Measurements from ENCODE around the gene PHIP. TPM values are rescaled to one million over a fixed set of nuclear protein-coding genes. Genes with fewer than 3 reads are reported as not detected.

Gene PHIP
- total and polyA plus RNA-seq, 2 donors (not counting 3 experiments of a cell fraction or from before 2014, with no cell fraction given) = 3.5 to 28.4 TPM

- no peaks in the 10 kb centered on the region for H3K9me1 ChIP-seq (replicated peaks; ENCODE audit: control insufficient read depth, extremely low read depth, insufficient read depth, low read length)
- no peak overlapping the region for H3K4me3 ChIP-seq (replicated peaks in 1 of 3; ENCODE audit: insufficient read depth in 1 of 3, low read depth in 1 of 3, low read length in 3 of 3)
- H3K27me3 ChIP-seq (ENCODE audit: control insufficient read depth in 2 of 2, insufficient read depth in 2 of 2, low read length in 2 of 2) = no peaks in the 10 kb centered on the region
- BruUV-seq (replicated peaks) = no TSS peak
- no peak overlapping the region for H3K4me2 ChIP-seq (ENCODE audit: insufficient read depth, low read length)
- TF ChIP-seq FOS (IDR thresholded peaks at IDR 0.05; ENCODE audit: borderline replicate concordance, insufficient read depth, low read length) = no peak
- no peak for TF ChIP-seq POLR2AphosphoS5 (IDR thresholded peaks at IDR 0.05; ENCODE audit: insufficient read depth, low read depth, low read length)
- no peak for TF ChIP-seq GATA2 (IDR thresholded peaks at IDR 0.05; ENCODE audit: insufficient read depth, insufficient read length, low read depth, low read length)
- TF ChIP-seq MAX (IDR thresholded peaks at IDR 0.05; ENCODE audit: insufficient read depth, insufficient read length) = no peak
- TF ChIP-seq, protein P1, sequence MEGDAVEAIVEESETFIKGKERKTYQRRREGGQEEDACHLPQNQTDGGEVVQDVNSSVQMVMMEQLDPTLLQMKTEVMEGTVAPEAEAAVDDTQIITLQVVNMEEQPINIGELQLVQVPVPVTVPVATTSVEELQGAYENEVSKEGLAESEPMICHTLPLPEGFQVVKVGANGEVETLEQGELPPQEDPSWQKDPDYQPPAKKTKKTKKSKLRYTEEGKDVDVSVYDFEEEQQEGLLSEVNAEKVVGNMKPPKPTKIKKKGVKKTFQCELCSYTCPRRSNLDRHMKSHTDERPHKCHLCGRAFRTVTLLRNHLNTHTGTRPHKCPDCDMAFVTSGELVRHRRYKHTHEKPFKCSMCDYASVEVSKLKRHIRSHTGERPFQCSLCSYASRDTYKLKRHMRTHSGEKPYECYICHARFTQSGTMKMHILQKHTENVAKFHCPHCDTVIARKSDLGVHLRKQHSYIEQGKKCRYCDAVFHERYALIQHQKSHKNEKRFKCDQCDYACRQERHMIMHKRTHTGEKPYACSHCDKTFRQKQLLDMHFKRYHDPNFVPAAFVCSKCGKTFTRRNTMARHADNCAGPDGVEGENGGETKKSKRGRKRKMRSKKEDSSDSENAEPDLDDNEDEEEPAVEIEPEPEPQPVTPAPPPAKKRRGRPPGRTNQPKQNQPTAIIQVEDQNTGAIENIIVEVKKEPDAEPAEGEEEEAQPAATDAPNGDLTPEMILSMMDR (IDR thresholded peaks at IDR 0.05; ENCODE audit: extremely low read depth in 1 of 2, insufficient read depth in 1 of 2, low read depth in 1 of 2, low read length in 2 of 2) = no peak
- TF ChIP-seq POLR2A (IDR thresholded peaks at IDR 0.05; ENCODE audit: low read depth, low read length) = no peak
- TF ChIP-seq MYC (IDR thresholded peaks at IDR 0.05; ENCODE audit: low read depth, low read length) = no peak
- no peak for TF ChIP-seq EZH2 (IDR thresholded peaks at IDR 0.05; ENCODE audit: borderline replicate concordance, low read depth, low read length, severe bottlenecking)
- no peak for TF ChIP-seq JUN (IDR thresholded peaks at IDR 0.05; ENCODE audit: borderline replicate concordance, insufficient read depth, insufficient read length, low read depth)
- intact Hi-C loops (cut with micrococcal nuclease) (no loop called here), dilution Hi-C loops (cut with MboI; ENCODE audit: extremely low pct_ligation_motif_present, low sequenced_read_pairs) (no loop called here)
- ChIA-PET CTCF (interaction anchor here (1.1 to 1.7 kb wide), 3 partner anchors 10 to 535 kb away, joined by 3 to 7 read pairs (median 4); no protein-coding TSS in a partner anchor), POLR2A (no interaction called here)
- no peaks in the 10 kb centered on the region for H3K9me3 ChIP-seq (replicated peaks; ENCODE audit: control insufficient read depth, insufficient read depth, low read length)
- no peak overlapping the region for H2AFZ ChIP-seq (ENCODE audit: low read depth, low read length)
- peaks cover 13% of the 10 kb centered on the region for H3K4me1 ChIP-seq (ENCODE audit: control insufficient read depth, extremely low read depth, insufficient read depth, low read length)
- no peaks in the 10 kb centered on the region for H4K20me1 ChIP-seq (replicated peaks; ENCODE audit: control insufficient read depth, extremely low read depth, insufficient read depth, low read length)
- no peak for DNase-seq (ENCODE audit: low read depth, low spot score)
- H3K27ac ChIP-seq (ENCODE audit: insufficient read depth, low read depth, low read length) = no peak overlapping the region
- H3K79me2 ChIP-seq (ENCODE audit: control insufficient read depth, insufficient read depth, low read length) = no peaks in the 10 kb centered on the region
- FAIRE-seq = no peak
- H3K9ac ChIP-seq (replicated peaks; ENCODE audit: extremely low read depth, insufficient read depth, low read length) = no peak overlapping the region
- peaks cover 0 to 3% of the 10 kb centered on the region in 2 experiments for H3K36me3 ChIP-seq (ENCODE audit: control insufficient read depth in 2 of 2, extremely low read depth in 1 of 2, insufficient read depth in 2 of 2, low read length in 2 of 2)
Measured at GRCh38 chr6:79010422-79010821, 67.6 kb downstream of the PHIP start.

Data from endothelial cell of umbilical vein (primary cell).